ENCODE measurements around the gene COX11. TPM values are rescaled to one million over a fixed set of nuclear protein-coding genes. Genes with fewer than 3 reads are reported as not detected.

Gene COX11
- total RNA-seq, 4 donors from 2014 or later, result 30.3 to 43.1 (median 31.7) TPM

GRCh38 chr17:54992797-54993639, 24.6 kb upstream of the COX11 start:
- Histone ChIP-seq H3K4me1 (no peaks in the 10 kb centered on the region), H3K4me3 (no peak overlapping the region), H3K27ac (no peak overlapping the region), H3K27me3 (no peaks in the 10 kb centered on the region), H3K36me3 (no peaks in the 10 kb centered on the region), H3K9me3 (no peaks in the 10 kb centered on the region)
- WGBS, result 80% methylated on average over 8 of the region's 8 CpGs
- TF ChIP-seq CTCF (IDR thresholded peaks at IDR 0.05) (peak; percentile 33 to 48), POLR2A (IDR thresholded peaks at IDR 0.05) (no peak)
- DNase-seq (ENCODE audit: low spot score in 2 of 2), result no peak

GRCh38 chr17:54991567-54991966, 23.1 kb upstream of the COX11 start:
- no peaks in the 10 kb centered on the region for H3K9me3 ChIP-seq
- 97% methylated on average over 1 of the region's 1 CpG for WGBS
- H3K27me3 ChIP-seq, result no peaks in the 10 kb centered on the region
- H3K27ac ChIP-seq, result no peak overlapping the region
- TF ChIP-seq POLR2A (IDR thresholded peaks at IDR 0.05) (no peak), CTCF (IDR thresholded peaks at IDR 0.05) (no peak), EP300 (IDR thresholded peaks at IDR 0.05) (no peak), POLR2AphosphoS5 (IDR thresholded peaks at IDR 0.05) (no peak)
- H3K4me1 ChIP-seq, result no peaks in the 10 kb centered on the region
- no peaks in the 10 kb centered on the region for H3K36me3 ChIP-seq
- no peak for DNase-seq (ENCODE audit: low spot score in 2 of 2)
- no peak overlapping the region for H3K4me3 ChIP-seq

- H3K4me3 ChIP-seq, result no peak overlapping the region
- no peaks in the 10 kb centered on the region for H3K27me3 ChIP-seq
- DNase-seq (ENCODE audit: low spot score in 2 of 2), result no peak
- H3K27ac ChIP-seq, result no peak overlapping the region
- no peaks in the 10 kb centered on the region for H3K36me3 ChIP-seq
- H3K9me3 ChIP-seq, result no peaks in the 10 kb centered on the region
- TF ChIP-seq CTCF (IDR thresholded peaks at IDR 0.05) (no peak), EP300 (IDR thresholded peaks at IDR 0.05) (no peak), POLR2AphosphoS5 (IDR thresholded peaks at IDR 0.05) (no peak), POLR2A (IDR thresholded peaks at IDR 0.05) (no peak)
- 96% methylated on average over 4 of the region's 4 CpGs for WGBS
- no peaks in the 10 kb centered on the region for H3K4me1 ChIP-seq
Measured at GRCh38 chr17:54990118-54990517, 21.7 kb upstream of the COX11 start.

GRCh38 chr17:54985476-54985875, 17.0 kb upstream of the COX11 start:
- no peak overlapping the region for H3K4me3 ChIP-seq
- DNase-seq (ENCODE audit: low spot score in 2 of 2), result no peak
- no peaks in the 10 kb centered on the region for H3K4me1 ChIP-seq
- WGBS, result 90% methylated on average over 1 of the region's 1 CpG
- H3K36me3 ChIP-seq, result no peaks in the 10 kb centered on the region
- peaks cover under 1% of the 10 kb centered on the region for H3K9me3 ChIP-seq
- no peak overlapping the region for H3K27ac ChIP-seq
- TF ChIP-seq POLR2A (IDR thresholded peaks at IDR 0.05) (no peak), POLR2AphosphoS5 (IDR thresholded peaks at IDR 0.05) (no peak), CTCF (IDR thresholded peaks at IDR 0.05) (no peak), EP300 (IDR thresholded peaks at IDR 0.05) (no peak)
- no peaks in the 10 kb centered on the region for H3K27me3 ChIP-seq

- H3K9me3 ChIP-seq, result peaks cover 6% of the 10 kb centered on the region
- TF ChIP-seq EP300 (IDR thresholded peaks at IDR 0.05) (no peak), CTCF (IDR thresholded peaks at IDR 0.05) (no peak), POLR2AphosphoS5 (IDR thresholded peaks at IDR 0.05) (no peak), POLR2A (IDR thresholded peaks at IDR 0.05) (no peak)
- H3K27me3 ChIP-seq, result no peaks in the 10 kb centered on the region
- H3K27ac ChIP-seq, result no peak overlapping the region
- H3K36me3 ChIP-seq, result peaks cover 4% of the 10 kb centered on the region
- no peaks in the 10 kb centered on the region for H3K4me1 ChIP-seq
- H3K4me3 ChIP-seq, result no peak overlapping the region
- no peak for DNase-seq (ENCODE audit: low spot score in 2 of 2)
Measured at GRCh38 chr17:54983260-54983659, 14.8 kb upstream of the COX11 start.
